SU-DHL-6 (cell line): Measurements from ENCODE around the gene PSMC4.

ENCODE experiments used
- CTCF ChIP-seq: fragments of 200-600 bp; sonication (generic); IDR thresholded peaks from one replicate; pipeline ENCODE4 v1.5.1; 2017; ENCODE audit warnings: antibody characterized with exemption, mild to moderate bottlenecking, low read length, moderate library complexity; ENCODE audit not compliant: insufficient read depth, poor library complexity, severe bottlenecking
- EZH2phosphoT487 ChIP-seq: fragments of 200-600 bp; sonication (generic), shearing (Covaris generic); conservative IDR thresholded peaks from 2 replicates; pipeline ENCODE4 v1.6.1; 2018; ENCODE audit warnings: mild to moderate bottlenecking, antibody characterized with exemption, low read length, moderate library complexity, mixed read lengths

GRCh38 chr19:39941615-39942365 is 29.2 kb upstream of the PSMC4 start:
- TF ChIP-seq CTCF (no peak), EZH2phosphoT487 (no peak)
